GM19099 (cell line): ENCODE data around the gene SORBS2.

Source experiments
- POLR2A ChIP-seq: IDR thresholded peaks from 3 replicates; pipeline ENCODE4 v1.6.1; 2011; ENCODE audit warnings: low read depth; ENCODE audit not compliant: insufficient read length; ENCODE audit errors: extremely low read depth

The SORBS2 gene

DNA sequence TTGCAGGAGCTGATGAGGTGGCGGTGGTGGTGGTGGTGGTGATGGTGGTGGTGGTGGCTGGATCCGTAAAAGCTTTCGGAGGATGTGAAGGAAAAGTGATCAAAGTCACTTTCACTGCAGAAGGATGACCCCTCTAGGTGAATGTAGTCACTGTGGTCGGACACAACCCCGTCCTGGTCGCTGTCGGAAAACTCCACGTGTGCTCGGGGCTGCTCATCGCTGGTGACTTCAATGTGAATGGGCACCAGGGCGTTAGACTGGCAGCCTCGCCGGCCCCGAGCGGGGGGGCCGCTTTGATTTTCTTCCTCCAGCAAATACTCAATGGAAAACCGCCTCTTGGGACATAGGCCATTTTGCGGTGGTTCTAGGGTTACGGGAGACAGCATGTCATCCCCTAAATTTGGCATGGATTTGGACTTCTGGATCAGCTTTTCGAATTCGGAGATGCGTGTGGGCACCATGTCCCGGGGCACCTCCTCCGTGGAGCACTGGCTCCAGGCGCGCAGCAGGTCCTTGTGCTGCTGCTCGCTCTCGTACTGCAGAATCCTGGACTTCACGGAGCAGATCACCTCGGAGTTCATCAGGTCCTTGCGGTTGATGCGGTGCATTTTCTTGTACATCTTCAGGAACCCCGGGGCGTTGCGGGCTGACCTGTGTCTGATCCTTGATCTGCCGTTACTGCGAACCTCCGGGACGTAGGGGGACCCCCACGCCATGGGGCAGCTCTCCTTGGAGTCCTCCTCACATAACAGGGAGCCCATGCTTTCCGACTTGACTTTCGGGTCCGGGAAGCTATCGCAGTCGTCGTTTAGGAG is 188.3 kb downstream of the SORBS2 start:
- no peak for TF ChIP-seq POLR2A

DNA sequence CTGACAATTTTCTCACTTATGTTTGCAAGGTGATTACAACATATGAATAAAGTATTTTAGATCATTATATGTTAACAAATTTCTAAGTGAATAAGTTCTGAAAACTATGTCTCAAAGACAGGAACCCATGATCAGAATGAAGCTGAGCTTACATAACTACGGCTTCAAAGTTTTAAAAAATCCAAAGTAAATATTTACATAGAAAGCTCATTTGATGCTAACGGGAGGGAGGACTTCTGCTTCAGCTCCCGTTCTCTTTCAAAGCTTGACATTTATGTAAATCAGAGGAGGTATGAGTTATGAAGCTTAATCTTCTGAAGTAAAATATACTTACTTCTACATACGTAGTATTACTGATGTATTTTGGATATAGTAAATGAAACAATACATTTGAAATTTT is 203.8 kb downstream of the SORBS2 start:
- TF ChIP-seq POLR2A = no peak

DNA sequence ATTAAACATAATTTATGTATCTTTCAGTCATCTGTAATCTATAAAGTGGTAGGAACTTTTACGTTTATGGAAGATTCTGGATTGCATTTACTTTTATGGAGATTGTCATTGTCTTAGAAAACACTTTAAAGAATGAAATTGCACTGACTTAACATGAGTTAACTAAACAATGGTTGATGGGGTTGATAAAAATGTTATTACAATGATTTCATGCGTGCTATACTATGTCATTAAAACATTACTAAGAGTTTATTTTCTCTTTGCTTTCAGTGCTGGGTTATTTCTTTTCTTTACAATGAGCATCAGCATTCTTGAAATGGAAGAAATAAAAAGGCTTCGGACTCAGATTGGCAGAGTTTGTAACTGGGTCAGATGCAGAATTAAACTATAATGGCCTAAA is 209.6 kb downstream of the SORBS2 start:
- no peak for TF ChIP-seq POLR2A

DNA sequence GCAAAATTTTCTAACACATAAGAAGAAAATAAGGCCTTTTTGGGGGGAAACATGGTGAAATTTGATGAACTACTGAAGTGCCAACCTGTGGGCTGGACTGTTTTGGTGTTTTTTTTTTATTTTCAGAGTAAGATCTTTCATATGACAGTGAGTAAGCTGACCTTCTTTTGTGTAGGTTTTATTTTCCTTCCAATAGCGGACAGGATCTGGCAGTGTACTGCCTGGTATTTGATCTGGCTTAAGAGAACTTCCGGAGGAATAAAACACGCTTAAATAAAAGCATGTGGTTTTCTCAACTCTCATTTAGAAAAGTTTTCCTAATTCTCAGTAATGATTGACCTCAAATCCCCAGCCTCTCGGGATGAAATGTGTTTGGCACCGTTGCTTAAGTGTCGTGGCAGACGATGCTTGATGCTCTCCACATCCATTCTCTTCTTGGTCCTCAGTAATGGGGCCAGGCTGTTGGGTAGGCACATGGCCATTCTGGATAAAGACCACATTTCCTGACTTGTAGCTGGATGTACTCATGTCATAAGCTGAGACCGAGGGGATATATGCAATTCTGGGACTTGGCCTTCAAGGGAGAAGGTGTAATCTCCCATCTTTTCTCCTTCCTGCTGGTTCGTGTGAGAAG is 211.1 kb downstream of the SORBS2 start:
- TF ChIP-seq POLR2A = no peak

DNA sequence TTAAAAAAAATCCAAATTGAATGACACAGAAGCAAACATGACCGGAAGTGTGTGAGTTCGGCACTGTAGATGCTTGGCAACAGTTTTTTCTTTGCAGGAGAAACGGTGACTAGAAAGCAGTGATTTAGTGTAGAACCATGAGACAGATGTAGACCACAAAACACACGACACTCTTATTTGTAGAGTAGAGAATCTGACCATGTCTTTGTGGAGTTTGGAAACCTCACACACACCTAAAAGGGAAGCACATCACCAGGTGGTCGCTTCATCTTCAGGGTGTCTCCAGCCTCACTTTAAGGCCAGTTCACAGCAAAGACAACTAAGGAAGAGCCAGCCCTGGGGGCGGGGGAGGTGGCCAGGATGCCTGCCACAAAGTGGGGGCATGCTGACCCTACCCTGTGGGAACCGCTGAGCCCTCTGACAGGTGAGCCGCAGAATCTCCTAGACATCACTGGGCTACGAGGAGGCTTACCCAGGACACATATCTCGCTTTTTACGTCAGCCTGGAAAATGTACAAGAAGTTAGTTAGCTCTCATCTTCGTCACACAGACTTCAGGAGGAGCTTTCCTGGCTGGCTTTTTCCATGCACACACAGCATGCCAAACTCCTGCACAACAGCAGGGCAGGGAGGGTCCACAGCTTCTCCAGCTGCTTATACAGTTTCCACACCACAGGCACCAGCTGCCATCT is 212.3 kb downstream of the SORBS2 start:
- TF ChIP-seq POLR2A = no peak

GRCh38 chr4:185598846-185599552 is 213.0 kb downstream of the SORBS2 start:
- TF ChIP-seq POLR2A = no peak

DNA sequence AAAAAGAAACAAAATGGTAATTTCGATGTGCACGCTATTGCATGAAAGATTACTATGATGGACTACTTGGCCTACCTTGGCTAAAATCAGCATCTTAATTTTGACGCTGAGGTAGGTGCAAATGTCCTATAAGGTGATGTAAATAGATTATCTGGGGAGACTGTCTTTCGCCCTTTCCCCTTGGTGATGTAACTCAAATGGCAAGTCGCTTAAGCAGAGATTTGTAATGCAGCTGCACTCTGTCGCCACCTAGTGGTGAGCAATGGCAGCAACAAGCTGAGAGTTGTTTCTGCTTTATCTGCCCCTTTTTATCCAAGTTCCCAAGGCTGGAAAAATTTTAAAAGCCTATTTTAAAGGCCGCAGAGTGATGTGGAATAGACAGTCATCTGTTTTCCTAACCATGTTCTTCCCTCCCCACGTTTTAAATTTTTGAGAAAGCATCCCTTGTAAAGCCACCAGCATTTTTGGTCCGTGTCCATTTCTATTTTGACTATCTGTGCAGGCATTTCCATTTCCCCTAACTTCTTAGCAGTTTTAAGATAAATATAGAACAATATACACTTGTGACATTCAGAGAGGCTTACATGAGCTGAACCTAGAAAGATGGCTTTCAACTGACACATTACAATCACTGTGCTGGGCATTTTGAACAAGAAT is 214.3 kb downstream of the SORBS2 start:
- no peak for TF ChIP-seq POLR2A

GRCh38 chr4:185592845-185593488 is 219.0 kb downstream of the SORBS2 start:
- TF ChIP-seq POLR2A = no peak

GRCh38 chr4:185592438-185592837 is 219.6 kb downstream of the SORBS2 start:
- no peak for TF ChIP-seq POLR2A

GRCh38 chr4:185591679-185592141 is 220.3 kb downstream of the SORBS2 start:
- no peak for TF ChIP-seq POLR2A

DNA sequence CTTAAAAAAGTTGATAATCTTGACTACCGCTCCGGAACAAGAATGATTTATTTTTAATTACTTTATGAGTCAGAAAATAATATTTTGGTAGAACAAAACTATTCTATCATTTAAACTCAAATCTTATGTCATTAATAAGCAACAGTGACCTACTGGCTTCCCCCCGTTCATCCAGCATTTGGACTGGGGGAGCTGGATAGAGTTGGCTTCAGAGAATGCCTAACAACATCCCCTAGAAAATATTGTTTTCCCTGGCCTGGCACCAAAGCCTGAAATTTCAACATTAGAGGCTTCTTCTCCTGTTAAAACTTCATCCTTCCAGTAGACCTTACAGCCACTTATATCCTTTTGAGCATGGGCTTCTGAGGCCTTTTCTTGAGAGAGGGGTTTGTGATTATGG is 221.0 kb downstream of the SORBS2 start:
- TF ChIP-seq POLR2A = no peak

- no peak for TF ChIP-seq POLR2A
Observed at GRCh38 chr4:185589067-185589836, 222.7 kb downstream of the SORBS2 start.

- peak; percentile 22 for TF ChIP-seq POLR2A
Observed at GRCh38 chr4:185587427-185588161, 224.4 kb downstream of the SORBS2 start.
